ENCODE measurements around the gene GABPB1. TPM values are rescaled to one million over a fixed set of nuclear protein-coding genes. Genes with fewer than 3 reads are reported as not detected.

The GABPB1 gene
- total and polyA plus RNA-seq, 10 of the 15 experiments (the other 5 are each of a cell fraction or from before 2014, with no cell fraction given) = 13.9 to 48.2 (median 39.8) TPM

DNA sequence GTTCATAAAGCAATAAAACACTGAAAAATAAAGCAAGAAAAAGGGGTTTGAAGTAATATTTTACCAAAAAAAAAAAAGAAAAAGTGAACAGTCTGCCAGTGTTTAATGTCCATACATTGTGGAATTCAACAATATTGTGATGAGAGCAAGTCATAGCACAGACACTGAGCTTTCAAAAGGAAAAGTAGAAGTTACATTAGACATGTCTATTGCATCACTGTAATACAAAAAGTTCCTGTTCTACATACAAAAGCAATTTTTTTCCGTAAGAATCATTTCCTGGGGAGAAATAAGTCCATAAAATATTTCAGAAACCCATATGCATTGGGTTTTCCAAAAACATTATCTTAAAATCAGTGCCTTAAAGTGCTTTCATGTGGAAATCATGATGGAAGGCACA is 77.6 kb downstream of the GABPB1 start (continued):
- TF ChIP-seq, protein P1, sequence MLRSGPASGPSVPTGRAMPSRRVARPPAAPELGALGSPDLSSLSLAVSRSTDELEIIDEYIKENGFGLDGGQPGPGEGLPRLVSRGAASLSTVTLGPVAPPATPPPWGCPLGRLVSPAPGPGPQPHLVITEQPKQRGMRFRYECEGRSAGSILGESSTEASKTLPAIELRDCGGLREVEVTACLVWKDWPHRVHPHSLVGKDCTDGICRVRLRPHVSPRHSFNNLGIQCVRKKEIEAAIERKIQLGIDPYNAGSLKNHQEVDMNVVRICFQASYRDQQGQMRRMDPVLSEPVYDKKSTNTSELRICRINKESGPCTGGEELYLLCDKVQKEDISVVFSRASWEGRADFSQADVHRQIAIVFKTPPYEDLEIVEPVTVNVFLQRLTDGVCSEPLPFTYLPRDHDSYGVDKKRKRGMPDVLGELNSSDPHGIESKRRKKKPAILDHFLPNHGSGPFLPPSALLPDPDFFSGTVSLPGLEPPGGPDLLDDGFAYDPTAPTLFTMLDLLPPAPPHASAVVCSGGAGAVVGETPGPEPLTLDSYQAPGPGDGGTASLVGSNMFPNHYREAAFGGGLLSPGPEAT (IDR thresholded peaks at IDR 0.05; ENCODE audit: low read depth) = no peak
- TF ChIP-seq HDAC6 (IDR thresholded peaks at IDR 0.05; ENCODE audit: unreplicated experiment) = no peak
- no peak for TF ChIP-seq FOXK2 (IDR thresholded peaks at IDR 0.05)
- TF ChIP-seq BHLHE40 (IDR thresholded peaks at IDR 0.05; ENCODE audit: borderline replicate concordance in 1 of 2, low read depth in 2 of 2, low read length in 1 of 2) = no peak
- TF ChIP-seq SRF (IDR thresholded peaks at IDR 0.05; ENCODE audit: low read depth in 2 of 2, low read length in 2 of 2) = no peak
- TF ChIP-seq, protein P2, sequence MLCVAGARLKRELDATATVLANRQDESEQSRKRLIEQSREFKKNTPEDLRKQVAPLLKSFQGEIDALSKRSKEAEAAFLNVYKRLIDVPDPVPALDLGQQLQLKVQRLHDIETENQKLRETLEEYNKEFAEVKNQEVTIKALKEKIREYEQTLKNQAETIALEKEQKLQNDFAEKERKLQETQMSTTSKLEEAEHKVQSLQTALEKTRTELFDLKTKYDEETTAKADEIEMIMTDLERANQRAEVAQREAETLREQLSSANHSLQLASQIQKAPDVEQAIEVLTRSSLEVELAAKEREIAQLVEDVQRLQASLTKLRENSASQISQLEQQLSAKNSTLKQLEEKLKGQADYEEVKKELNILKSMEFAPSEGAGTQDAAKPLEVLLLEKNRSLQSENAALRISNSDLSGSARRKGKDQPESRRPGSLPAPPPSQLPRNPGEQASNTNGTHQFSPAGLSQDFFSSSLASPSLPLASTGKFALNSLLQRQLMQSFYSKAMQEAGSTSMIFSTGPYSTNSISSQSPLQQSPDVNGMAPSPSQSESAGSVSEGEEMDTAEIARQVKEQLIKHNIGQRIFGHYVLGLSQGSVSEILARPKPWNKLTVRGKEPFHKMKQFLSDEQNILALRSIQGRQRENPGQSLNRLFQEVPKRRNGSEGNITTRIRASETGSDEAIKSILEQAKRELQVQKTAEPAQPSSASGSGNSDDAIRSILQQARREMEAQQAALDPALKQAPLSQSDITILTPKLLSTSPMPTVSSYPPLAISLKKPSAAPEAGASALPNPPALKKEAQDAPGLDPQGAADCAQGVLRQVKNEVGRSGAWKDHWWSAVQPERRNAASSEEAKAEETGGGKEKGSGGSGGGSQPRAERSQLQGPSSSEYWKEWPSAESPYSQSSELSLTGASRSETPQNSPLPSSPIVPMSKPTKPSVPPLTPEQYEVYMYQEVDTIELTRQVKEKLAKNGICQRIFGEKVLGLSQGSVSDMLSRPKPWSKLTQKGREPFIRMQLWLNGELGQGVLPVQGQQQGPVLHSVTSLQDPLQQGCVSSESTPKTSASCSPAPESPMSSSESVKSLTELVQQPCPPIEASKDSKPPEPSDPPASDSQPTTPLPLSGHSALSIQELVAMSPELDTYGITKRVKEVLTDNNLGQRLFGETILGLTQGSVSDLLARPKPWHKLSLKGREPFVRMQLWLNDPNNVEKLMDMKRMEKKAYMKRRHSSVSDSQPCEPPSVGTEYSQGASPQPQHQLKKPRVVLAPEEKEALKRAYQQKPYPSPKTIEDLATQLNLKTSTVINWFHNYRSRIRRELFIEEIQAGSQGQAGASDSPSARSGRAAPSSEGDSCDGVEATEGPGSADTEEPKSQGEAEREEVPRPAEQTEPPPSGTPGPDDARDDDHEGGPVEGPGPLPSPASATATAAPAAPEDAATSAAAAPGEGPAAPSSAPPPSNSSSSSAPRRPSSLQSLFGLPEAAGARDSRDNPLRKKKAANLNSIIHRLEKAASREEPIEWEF (IDR thresholded peaks at IDR 0.05; ENCODE audit: insufficient replicate concordance, low read depth, low read length) = no peak
- TF ChIP-seq SPI1 (IDR thresholded peaks at IDR 0.05; ENCODE audit: borderline replicate concordance, insufficient read depth, low read depth, low read length) = no peak
- no peak for TF ChIP-seq NFXL1 (IDR thresholded peaks at IDR 0.05; ENCODE audit: borderline replicate concordance)
- no peak for TF ChIP-seq IKZF2 (IDR thresholded peaks at IDR 0.05)
- TF ChIP-seq POLR2AphosphoS2 (IDR thresholded peaks at IDR 0.05; ENCODE audit: low read depth, low read length) = no peak
- TF ChIP-seq RB1 (IDR thresholded peaks at IDR 0.05; ENCODE audit: borderline replicate concordance) = no peak

Measured in GM12878 (cell line).